ENCODE measurements around the gene TBC1D9B. TPM values are rescaled to one million over a fixed set of nuclear protein-coding genes. Genes with fewer than 3 reads are reported as not detected.

TBC1D9B gene
- total RNA-seq, 6 experiments from 2014 or later: 64.6 to 90.7 (median 73.4) TPM

- DNase-seq: no peak
- H3K36me3 Mint-ChIP-seq (ENCODE audit: low read depth): peaks cover 14% of the 10 kb centered on the region
- no peak overlapping the region for H3K27ac Mint-ChIP-seq
- TF ChIP-seq, protein P1, sequence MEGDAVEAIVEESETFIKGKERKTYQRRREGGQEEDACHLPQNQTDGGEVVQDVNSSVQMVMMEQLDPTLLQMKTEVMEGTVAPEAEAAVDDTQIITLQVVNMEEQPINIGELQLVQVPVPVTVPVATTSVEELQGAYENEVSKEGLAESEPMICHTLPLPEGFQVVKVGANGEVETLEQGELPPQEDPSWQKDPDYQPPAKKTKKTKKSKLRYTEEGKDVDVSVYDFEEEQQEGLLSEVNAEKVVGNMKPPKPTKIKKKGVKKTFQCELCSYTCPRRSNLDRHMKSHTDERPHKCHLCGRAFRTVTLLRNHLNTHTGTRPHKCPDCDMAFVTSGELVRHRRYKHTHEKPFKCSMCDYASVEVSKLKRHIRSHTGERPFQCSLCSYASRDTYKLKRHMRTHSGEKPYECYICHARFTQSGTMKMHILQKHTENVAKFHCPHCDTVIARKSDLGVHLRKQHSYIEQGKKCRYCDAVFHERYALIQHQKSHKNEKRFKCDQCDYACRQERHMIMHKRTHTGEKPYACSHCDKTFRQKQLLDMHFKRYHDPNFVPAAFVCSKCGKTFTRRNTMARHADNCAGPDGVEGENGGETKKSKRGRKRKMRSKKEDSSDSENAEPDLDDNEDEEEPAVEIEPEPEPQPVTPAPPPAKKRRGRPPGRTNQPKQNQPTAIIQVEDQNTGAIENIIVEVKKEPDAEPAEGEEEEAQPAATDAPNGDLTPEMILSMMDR (IDR thresholded peaks at IDR 0.05): no peak
- H3K9me3 Mint-ChIP-seq: no peaks in the 10 kb centered on the region
- peaks cover 9% of the 10 kb centered on the region; the same call in 1 of the 2 replicates for H3K4me1 Mint-ChIP-seq (ENCODE audit: low read depth)
- no peaks in the 10 kb centered on the region for H3K27me3 Mint-ChIP-seq (ENCODE audit: insufficient read depth)
- no peak overlapping the region for H3K4me3 Mint-ChIP-seq
These were observed 4.9 kb downstream of the TBC1D9B start for GRCh38 chr5:179902763-179903158.

DNA sequence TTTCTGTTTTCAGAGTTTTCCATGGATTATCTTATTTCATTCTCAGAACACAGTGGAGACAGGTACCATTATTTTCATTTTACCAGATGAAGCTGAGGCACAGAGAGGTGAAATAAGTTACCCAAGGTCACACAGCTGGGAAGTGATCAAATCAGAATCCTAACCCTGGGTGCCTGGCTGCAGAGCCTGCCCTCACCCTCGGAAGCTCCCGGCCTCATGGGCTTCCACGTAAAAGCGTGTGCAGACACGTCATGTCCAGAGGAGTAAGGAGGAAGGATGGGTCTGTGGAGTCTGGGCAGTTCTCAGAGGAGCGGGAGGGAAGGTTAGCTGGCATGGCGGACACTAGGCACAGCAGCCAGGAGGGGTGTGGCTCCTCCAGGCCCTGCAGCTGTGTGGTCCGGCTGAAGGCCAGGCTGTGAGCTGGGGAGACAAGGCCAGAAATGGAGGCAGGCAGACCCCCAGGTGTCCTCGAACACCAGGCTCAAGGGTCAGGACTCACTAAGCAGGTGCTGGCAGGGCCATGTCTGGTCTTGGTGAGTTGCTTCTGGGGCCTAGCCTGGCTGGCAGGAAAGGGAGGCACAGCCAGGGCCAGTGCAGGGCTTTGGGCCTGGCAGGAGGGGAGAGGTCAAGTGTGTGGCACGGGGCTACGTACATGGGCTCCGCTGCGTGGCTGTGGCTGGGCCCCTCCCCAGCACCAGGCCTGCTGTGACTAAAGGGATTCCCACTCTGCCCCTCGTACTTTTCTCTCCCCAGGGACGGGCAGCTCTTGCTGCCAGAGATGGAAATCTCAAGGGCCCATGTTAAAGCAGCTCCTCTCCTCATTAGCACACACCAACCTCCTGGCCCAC lies 5.6 kb downstream of the TBC1D9B start:
- TF ChIP-seq, protein P1 (IDR thresholded peaks at IDR 0.05): no peak
- no peak for DNase-seq
- peaks cover 9% of the 10 kb centered on the region; the same call in 1 of the 2 replicates for H3K4me1 Mint-ChIP-seq (ENCODE audit: low read depth)
- peaks cover 19% of the 10 kb centered on the region for H3K36me3 Mint-ChIP-seq (ENCODE audit: low read depth)
- H3K27me3 Mint-ChIP-seq (ENCODE audit: insufficient read depth): no peaks in the 10 kb centered on the region
- no peak overlapping the region for H3K27ac Mint-ChIP-seq
- H3K4me3 Mint-ChIP-seq: no peak overlapping the region
- H3K9me3 Mint-ChIP-seq: no peaks in the 10 kb centered on the region

GRCh38 chr5:179901462-179901861 lies 6.2 kb downstream of the TBC1D9B start:
- no peak for DNase-seq
- Mint-ChIP-seq H3K36me3 (ENCODE audit: low read depth) (peaks cover 19% of the 10 kb centered on the region), H3K27ac (no peak overlapping the region), H3K4me3 (no peak overlapping the region), H3K27me3 (ENCODE audit: insufficient read depth) (no peaks in the 10 kb centered on the region), H3K4me1 (ENCODE audit: low read depth) (peaks cover 6% of the 10 kb centered on the region; the same call in 1 of the 2 replicates), H3K9me3 (no peaks in the 10 kb centered on the region)
- TF ChIP-seq, protein P1 (IDR thresholded peaks at IDR 0.05): no peak

DNA sequence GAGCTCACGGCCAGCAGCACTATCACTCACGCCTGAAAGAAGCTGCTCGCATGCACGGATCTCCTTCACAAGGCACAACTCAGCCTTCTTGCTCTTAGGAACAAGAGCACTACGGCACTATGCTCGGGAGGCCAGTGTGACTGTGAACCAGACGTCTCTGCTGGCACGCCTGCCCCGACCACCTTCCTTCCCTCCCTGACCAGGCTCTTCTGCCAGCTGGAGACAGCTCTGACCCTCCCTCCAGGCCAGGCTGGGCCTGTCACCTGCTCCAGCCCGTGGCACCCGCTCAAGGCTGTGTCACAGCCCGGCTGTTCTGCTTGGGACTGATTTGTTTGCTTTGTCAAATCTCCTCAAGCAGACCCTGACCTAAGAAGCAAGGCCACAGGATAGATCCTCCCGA lies 7.0 kb downstream of the TBC1D9B start:
- Mint-ChIP-seq H3K36me3 (ENCODE audit: low read depth) (peaks cover 19% of the 10 kb centered on the region), H3K4me3 (no peak overlapping the region), H3K27me3 (ENCODE audit: insufficient read depth) (no peaks in the 10 kb centered on the region), H3K27ac (no peak overlapping the region), H3K4me1 (ENCODE audit: low read depth) (no peaks in the 10 kb centered on the region), H3K9me3 (no peaks in the 10 kb centered on the region)
- TF ChIP-seq, protein P1 (IDR thresholded peaks at IDR 0.05): no peak
- no peak for DNase-seq

GRCh38 chr5:179900206-179900605 lies 7.5 kb downstream of the TBC1D9B start:
- no peak for DNase-seq
- Mint-ChIP-seq H3K4me1 (ENCODE audit: low read depth) (no peaks in the 10 kb centered on the region), H3K36me3 (ENCODE audit: low read depth) (peaks cover 20% of the 10 kb centered on the region), H3K27me3 (ENCODE audit: insufficient read depth) (no peaks in the 10 kb centered on the region), H3K27ac (no peak overlapping the region), H3K4me3 (no peak overlapping the region), H3K9me3 (no peaks in the 10 kb centered on the region)
- TF ChIP-seq, protein P1 (IDR thresholded peaks at IDR 0.05): no peak

Measured in HFFc6 (cell line).